ENCODE results near the gene OSER1. TPM values are rescaled to one million over a fixed set of nuclear protein-coding genes. Genes with fewer than 3 reads are reported as not detected.
A peak's percentile ranks its signal among the peaks of the same experiment; 100 is the strongest.

Gene OSER1
- total and polyA plus RNA-seq, 3 donors from 2014 or later: 79.0 to 195 (median 80.4) TPM

DNA sequence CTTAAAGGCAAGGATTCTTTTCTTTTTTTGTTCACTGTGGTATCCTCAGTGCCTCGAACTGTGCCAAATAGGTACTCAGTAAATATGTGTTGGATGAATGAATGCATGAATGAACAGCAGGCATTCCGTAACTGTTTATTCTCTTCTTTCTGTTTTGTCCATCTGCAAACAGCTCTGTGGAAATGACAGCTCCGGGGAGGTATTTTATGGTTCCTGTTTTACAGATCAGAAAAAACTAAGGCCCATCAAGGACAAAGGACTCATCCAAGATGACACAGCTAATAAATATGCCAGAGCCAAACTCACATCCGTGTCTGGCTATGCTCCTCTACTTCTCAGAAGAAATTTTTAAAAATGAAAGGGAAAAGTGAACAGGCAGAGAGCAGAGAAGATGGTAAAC is 44.6 kb downstream of the OSER1 start:
- DNase-seq: no peak
- Histone ChIP-seq H3K9me3 (no peaks in the 10 kb centered on the region), H3K27me3 (no peaks in the 10 kb centered on the region), H3K4me3 (no peak overlapping the region), H3K27ac (no peak overlapping the region), H3K4me1 (no peaks in the 10 kb centered on the region), H3K36me3 (ENCODE audit: low read depth, missing control alignments) (no peaks in the 10 kb centered on the region)
- TF ChIP-seq, protein P1, sequence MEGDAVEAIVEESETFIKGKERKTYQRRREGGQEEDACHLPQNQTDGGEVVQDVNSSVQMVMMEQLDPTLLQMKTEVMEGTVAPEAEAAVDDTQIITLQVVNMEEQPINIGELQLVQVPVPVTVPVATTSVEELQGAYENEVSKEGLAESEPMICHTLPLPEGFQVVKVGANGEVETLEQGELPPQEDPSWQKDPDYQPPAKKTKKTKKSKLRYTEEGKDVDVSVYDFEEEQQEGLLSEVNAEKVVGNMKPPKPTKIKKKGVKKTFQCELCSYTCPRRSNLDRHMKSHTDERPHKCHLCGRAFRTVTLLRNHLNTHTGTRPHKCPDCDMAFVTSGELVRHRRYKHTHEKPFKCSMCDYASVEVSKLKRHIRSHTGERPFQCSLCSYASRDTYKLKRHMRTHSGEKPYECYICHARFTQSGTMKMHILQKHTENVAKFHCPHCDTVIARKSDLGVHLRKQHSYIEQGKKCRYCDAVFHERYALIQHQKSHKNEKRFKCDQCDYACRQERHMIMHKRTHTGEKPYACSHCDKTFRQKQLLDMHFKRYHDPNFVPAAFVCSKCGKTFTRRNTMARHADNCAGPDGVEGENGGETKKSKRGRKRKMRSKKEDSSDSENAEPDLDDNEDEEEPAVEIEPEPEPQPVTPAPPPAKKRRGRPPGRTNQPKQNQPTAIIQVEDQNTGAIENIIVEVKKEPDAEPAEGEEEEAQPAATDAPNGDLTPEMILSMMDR (IDR thresholded peaks at IDR 0.05): no peak
- TF ChIP-seq POLR2A (IDR thresholded peaks at IDR 0.05): no peak
- 57 to 70% methylated on average over 4 of the region's 4 CpGs for WGBS, 2 donors
- intact Hi-C loops (cut with DNase I; ENCODE audit: low total_unique reads): no loop called here

DNA sequence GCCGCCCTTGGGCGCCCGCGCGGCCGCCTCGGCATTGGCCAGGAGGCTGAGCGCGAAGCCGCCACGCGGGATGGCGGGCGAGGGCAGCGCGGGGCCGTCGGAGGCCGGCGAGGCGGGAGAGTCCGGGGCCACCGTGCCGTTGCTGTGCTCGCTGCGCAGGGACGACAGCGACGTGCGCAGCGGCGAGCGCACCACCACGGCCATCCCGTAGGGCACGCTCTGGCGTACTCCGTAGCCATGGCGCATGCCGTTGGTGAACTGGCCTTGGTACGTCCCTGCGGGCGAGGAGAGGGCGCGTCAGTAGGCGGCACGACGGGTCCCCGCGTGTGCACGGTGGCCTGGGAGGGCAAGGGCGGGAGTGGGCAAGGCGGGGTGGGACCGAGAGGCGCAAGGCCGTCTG is 50.4 kb downstream of the OSER1 start:
- WGBS, 2 donors: 60 to 88% methylated on average over 14 to 19 of the region's 56 CpGs
- H3K36me3 ChIP-seq (ENCODE audit: low read depth, missing control alignments): no peaks in the 10 kb centered on the region
- no peaks in the 10 kb centered on the region for H3K9me3 ChIP-seq
- no peaks in the 10 kb centered on the region for H3K27me3 ChIP-seq
- no peak for TF ChIP-seq POLR2A (IDR thresholded peaks at IDR 0.05)
- TF ChIP-seq, protein P1 (IDR thresholded peaks at IDR 0.05): no peak
- intact Hi-C loops (cut with DNase I; ENCODE audit: low total_unique reads): no loop called here
- H3K27ac ChIP-seq: no peak overlapping the region
- no peak for DNase-seq
- no peaks in the 10 kb centered on the region for H3K4me1 ChIP-seq
- H3K4me3 ChIP-seq: peak overlapping the region; percentile 24 to 34

DNA sequence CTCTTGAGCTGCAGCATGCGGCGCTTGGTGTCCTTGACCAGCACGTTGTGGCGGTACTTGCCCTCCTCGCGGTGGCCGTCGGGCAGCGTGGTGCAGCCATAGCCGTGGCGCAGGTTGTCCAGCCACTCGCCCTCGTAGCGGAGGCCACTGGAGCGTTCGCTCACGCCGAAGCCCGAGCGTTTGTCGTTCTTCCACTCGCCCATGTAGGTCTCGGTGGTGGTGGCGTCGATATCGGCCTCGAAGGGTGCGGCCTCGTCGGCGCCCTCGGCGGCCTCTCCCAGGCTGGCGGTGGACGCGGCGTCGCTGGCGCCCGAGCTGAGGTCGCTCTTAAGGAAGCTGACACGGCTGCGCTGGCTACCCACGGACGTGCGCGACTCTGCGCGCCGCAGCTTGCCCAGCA is 50.9 kb downstream of the OSER1 start:
- Histone ChIP-seq H3K4me1 (no peaks in the 10 kb centered on the region), H3K27ac (no peak overlapping the region), H3K36me3 (ENCODE audit: low read depth, missing control alignments) (no peaks in the 10 kb centered on the region), H3K27me3 (no peaks in the 10 kb centered on the region), H3K9me3 (no peaks in the 10 kb centered on the region), H3K4me3 (peak overlapping the region; percentile 24 to 34)
- DNase-seq: no peak
- intact Hi-C loops (cut with DNase I; ENCODE audit: low total_unique reads): no loop called here
- WGBS, 2 donors: 64 to 67% methylated on average over 37 to 38 of the region's 50 CpGs
- TF ChIP-seq, protein P1 (IDR thresholded peaks at IDR 0.05): no peak
- no peak for TF ChIP-seq POLR2A (IDR thresholded peaks at IDR 0.05)

DNA sequence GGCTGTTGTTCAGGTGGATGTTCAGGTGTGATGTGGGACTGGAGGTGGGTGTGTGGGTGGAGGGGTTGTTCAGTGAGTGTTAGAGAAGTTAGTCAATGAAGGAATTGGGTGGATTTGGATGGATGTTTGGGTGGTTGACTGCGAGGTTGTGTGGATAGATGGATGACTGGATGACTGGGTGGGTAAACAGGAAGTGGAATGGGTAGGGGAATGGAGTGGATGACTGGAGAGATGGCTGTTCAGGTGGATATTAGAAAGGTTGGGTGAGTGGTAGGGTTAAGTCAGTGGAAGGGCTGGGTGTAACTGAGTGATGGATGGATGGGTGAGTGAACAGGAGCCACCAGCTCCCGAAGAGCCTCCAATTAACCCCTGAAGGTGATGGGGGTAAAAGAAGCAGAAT is 51.4 kb downstream of the OSER1 start:
- 66 to 70% methylated on average over 2 of the region's 2 CpGs for WGBS, 2 donors
- intact Hi-C loops (cut with DNase I; ENCODE audit: low total_unique reads): no loop called here
- Histone ChIP-seq H3K36me3 (ENCODE audit: low read depth, missing control alignments) (no peaks in the 10 kb centered on the region), H3K27me3 (no peaks in the 10 kb centered on the region), H3K4me3 (no peak overlapping the region), H3K4me1 (no peaks in the 10 kb centered on the region), H3K27ac (no peak overlapping the region), H3K9me3 (no peaks in the 10 kb centered on the region)
- no peak for TF ChIP-seq POLR2A (IDR thresholded peaks at IDR 0.05)
- TF ChIP-seq, protein P1 (IDR thresholded peaks at IDR 0.05): no peak
- no peak for DNase-seq

DNA sequence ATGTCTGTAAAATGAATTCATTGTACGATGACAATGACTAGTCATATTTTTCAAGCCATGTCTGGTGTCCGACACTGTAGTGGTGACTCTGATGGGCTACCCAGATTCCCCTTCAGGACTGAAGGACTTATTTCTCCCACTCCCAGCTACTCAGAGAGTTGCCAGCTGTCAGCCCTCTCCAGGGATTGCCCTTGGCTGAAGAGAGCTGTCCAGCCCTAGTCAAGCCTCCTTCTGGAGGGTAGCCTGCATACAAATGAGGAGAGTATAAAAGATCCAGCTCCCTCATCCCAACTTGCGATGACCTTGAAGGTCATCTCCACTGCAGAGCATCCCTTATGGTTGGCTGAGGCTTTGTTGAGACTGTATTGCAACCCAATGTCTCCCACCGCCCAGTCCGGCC is 53.5 kb downstream of the OSER1 start:
- Histone ChIP-seq H3K4me1 (no peaks in the 10 kb centered on the region), H3K4me3 (no peak overlapping the region), H3K9me3 (no peaks in the 10 kb centered on the region), H3K27me3 (no peaks in the 10 kb centered on the region), H3K36me3 (ENCODE audit: low read depth, missing control alignments) (no peaks in the 10 kb centered on the region), H3K27ac (no peak overlapping the region)
- TF ChIP-seq, protein P1 (IDR thresholded peaks at IDR 0.05): no peak
- no peak for TF ChIP-seq POLR2A (IDR thresholded peaks at IDR 0.05)
- no peak for DNase-seq
- intact Hi-C loops (cut with DNase I; ENCODE audit: low total_unique reads): no loop called here
- 74 to 92% methylated on average over 5 of the region's 5 CpGs for WGBS, 2 donors

Measured in testis (tissue), 3 donors.